ENCODE data around the gene SLIT2. TPM values are rescaled to one million over a fixed set of nuclear protein-coding genes. Genes with fewer than 3 reads are reported as not detected.

Gene SLIT2
- total RNA-seq, 1 donor from 2014 or later: 0.13 TPM

DNA sequence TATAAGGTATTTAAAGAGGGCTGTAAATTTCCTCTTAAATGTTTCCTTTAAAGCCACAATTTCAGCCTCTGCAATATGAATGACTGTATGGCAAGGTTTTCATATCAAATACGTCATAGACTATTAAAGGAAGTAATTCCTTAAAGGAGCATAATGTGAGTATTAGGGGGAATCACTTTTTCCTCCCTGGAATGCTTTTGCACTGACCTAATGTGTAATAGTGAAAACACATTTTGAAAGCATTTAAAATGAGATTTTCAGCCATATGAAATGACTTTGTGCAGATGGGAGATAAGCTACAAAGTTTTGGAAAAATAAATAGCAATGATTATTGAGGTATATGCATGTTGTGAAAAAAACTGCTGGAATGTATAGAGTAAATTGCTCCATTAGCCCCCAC lies 17.6 kb downstream of the SLIT2 start:
- no peaks in the 10 kb centered on the region for H3K9me3 Mint-ChIP-seq
- intact Hi-C loops (cut with micrococcal nuclease): no loop called here
- H3K36me3 Mint-ChIP-seq (ENCODE audit: low read depth): no peaks in the 10 kb centered on the region
- H3K27me3 Mint-ChIP-seq (ENCODE audit: insufficient read depth): no peaks in the 10 kb centered on the region
- no peak overlapping the region for H3K4me3 Mint-ChIP-seq
- no peak for DNase-seq (ENCODE audit: low spot score)
- no peaks in the 10 kb centered on the region for H3K4me1 Mint-ChIP-seq (ENCODE audit: low read depth)
- H3K27ac Mint-ChIP-seq: no peak overlapping the region

- H3K27me3 Mint-ChIP-seq (ENCODE audit: insufficient read depth): no peaks in the 10 kb centered on the region
- no peak overlapping the region for H3K4me3 Mint-ChIP-seq
- H3K36me3 Mint-ChIP-seq (ENCODE audit: low read depth): no peaks in the 10 kb centered on the region
- no peak for DNase-seq (ENCODE audit: low spot score)
- intact Hi-C loops (cut with micrococcal nuclease): no loop called here
- no peaks in the 10 kb centered on the region for H3K9me3 Mint-ChIP-seq
- no peak overlapping the region for H3K27ac Mint-ChIP-seq
- H3K4me1 Mint-ChIP-seq (ENCODE audit: low read depth): no peaks in the 10 kb centered on the region
Observed at GRCh38 chr4:20271950-20272349, 20.2 kb downstream of the SLIT2 start.

GRCh38 chr4:20272411-20272872 lies 20.7 kb downstream of the SLIT2 start:
- Mint-ChIP-seq H3K4me1 (ENCODE audit: low read depth) (no peaks in the 10 kb centered on the region), H3K36me3 (ENCODE audit: low read depth) (no peaks in the 10 kb centered on the region), H3K4me3 (no peak overlapping the region), H3K27me3 (ENCODE audit: insufficient read depth) (no peaks in the 10 kb centered on the region), H3K27ac (no peak overlapping the region), H3K9me3 (no peaks in the 10 kb centered on the region)
- no peak for DNase-seq (ENCODE audit: low spot score)
- intact Hi-C loops (cut with micrococcal nuclease): no loop called here

GRCh38 chr4:20273793-20274192 lies 22.1 kb downstream of the SLIT2 start:
- no peak overlapping the region for H3K27ac Mint-ChIP-seq
- H3K4me3 Mint-ChIP-seq: no peak overlapping the region
- intact Hi-C loops (cut with micrococcal nuclease): no loop called here
- H3K9me3 Mint-ChIP-seq: no peaks in the 10 kb centered on the region
- H3K36me3 Mint-ChIP-seq (ENCODE audit: low read depth): no peaks in the 10 kb centered on the region
- no peak for DNase-seq (ENCODE audit: low spot score)
- no peaks in the 10 kb centered on the region for H3K4me1 Mint-ChIP-seq (ENCODE audit: low read depth)
- H3K27me3 Mint-ChIP-seq (ENCODE audit: insufficient read depth): no peaks in the 10 kb centered on the region

GRCh38 chr4:20276848-20277247 lies 25.1 kb downstream of the SLIT2 start:
- no peaks in the 10 kb centered on the region for H3K4me1 Mint-ChIP-seq (ENCODE audit: low read depth)
- no peak overlapping the region for H3K4me3 Mint-ChIP-seq
- no peak overlapping the region for H3K27ac Mint-ChIP-seq
- no peak for DNase-seq (ENCODE audit: low spot score)
- no peaks in the 10 kb centered on the region for H3K9me3 Mint-ChIP-seq
- H3K36me3 Mint-ChIP-seq (ENCODE audit: low read depth): no peaks in the 10 kb centered on the region
- intact Hi-C loops (cut with micrococcal nuclease): no loop called here
- H3K27me3 Mint-ChIP-seq (ENCODE audit: insufficient read depth): no peaks in the 10 kb centered on the region

- H3K9me3 Mint-ChIP-seq: no peaks in the 10 kb centered on the region
- intact Hi-C loops (cut with micrococcal nuclease): no loop called here
- H3K4me1 Mint-ChIP-seq (ENCODE audit: low read depth): no peaks in the 10 kb centered on the region
- DNase-seq (ENCODE audit: low spot score): no peak
- H3K36me3 Mint-ChIP-seq (ENCODE audit: low read depth): no peaks in the 10 kb centered on the region
- H3K4me3 Mint-ChIP-seq: no peak overlapping the region
- H3K27ac Mint-ChIP-seq: no peak overlapping the region
- H3K27me3 Mint-ChIP-seq (ENCODE audit: insufficient read depth): no peaks in the 10 kb centered on the region
Observed at GRCh38 chr4:20278195-20278594, 26.5 kb downstream of the SLIT2 start.

- Mint-ChIP-seq H3K4me1 (ENCODE audit: low read depth) (no peaks in the 10 kb centered on the region), H3K27ac (no peak overlapping the region), H3K36me3 (ENCODE audit: low read depth) (no peaks in the 10 kb centered on the region), H3K27me3 (ENCODE audit: insufficient read depth) (no peaks in the 10 kb centered on the region), H3K9me3 (no peaks in the 10 kb centered on the region), H3K4me3 (no peak overlapping the region)
- intact Hi-C loops (cut with micrococcal nuclease): no loop called here
- no peak for DNase-seq (ENCODE audit: low spot score)
Observed at GRCh38 chr4:20279381-20279780, 27.7 kb downstream of the SLIT2 start.

GRCh38 chr4:20281453-20281852 lies 29.7 kb downstream of the SLIT2 start:
- H3K27me3 Mint-ChIP-seq (ENCODE audit: insufficient read depth): no peaks in the 10 kb centered on the region

GRCh38 chr4:20283039-20283438 lies 31.3 kb downstream of the SLIT2 start:
- DNase-seq (ENCODE audit: low spot score): no peak
- Mint-ChIP-seq H3K4me1 (ENCODE audit: low read depth) (no peaks in the 10 kb centered on the region), H3K27me3 (ENCODE audit: insufficient read depth) (no peaks in the 10 kb centered on the region), H3K36me3 (ENCODE audit: low read depth) (no peaks in the 10 kb centered on the region), H3K9me3 (no peaks in the 10 kb centered on the region), H3K27ac (no peak overlapping the region), H3K4me3 (no peak overlapping the region)
- intact Hi-C loops (cut with micrococcal nuclease): no loop called here

More at GRCh38 chr4:20281453-20281852, 29.7 kb downstream of the SLIT2 start:
- H3K9me3 Mint-ChIP-seq: no peaks in the 10 kb centered on the region
- no peak for DNase-seq (ENCODE audit: low spot score)
- no peak overlapping the region for H3K4me3 Mint-ChIP-seq
- no peak overlapping the region for H3K27ac Mint-ChIP-seq
- no peaks in the 10 kb centered on the region for H3K4me1 Mint-ChIP-seq (ENCODE audit: low read depth)
- H3K36me3 Mint-ChIP-seq (ENCODE audit: low read depth): no peaks in the 10 kb centered on the region
- intact Hi-C loops (cut with micrococcal nuclease): no loop called here

GRCh38 chr4:20284990-20285389 lies 33.3 kb downstream of the SLIT2 start:
- Mint-ChIP-seq H3K36me3 (ENCODE audit: low read depth) (no peaks in the 10 kb centered on the region), H3K4me1 (ENCODE audit: low read depth) (no peaks in the 10 kb centered on the region), H3K4me3 (no peak overlapping the region), H3K9me3 (no peaks in the 10 kb centered on the region), H3K27me3 (ENCODE audit: insufficient read depth) (no peaks in the 10 kb centered on the region), H3K27ac (no peak overlapping the region)
- intact Hi-C loops (cut with micrococcal nuclease): no loop called here
- DNase-seq (ENCODE audit: low spot score): no peak

- Mint-ChIP-seq H3K4me1 (ENCODE audit: low read depth) (no peaks in the 10 kb centered on the region), H3K9me3 (no peaks in the 10 kb centered on the region), H3K36me3 (ENCODE audit: low read depth) (no peaks in the 10 kb centered on the region), H3K27ac (no peak overlapping the region), H3K4me3 (no peak overlapping the region), H3K27me3 (ENCODE audit: insufficient read depth) (no peaks in the 10 kb centered on the region)
- DNase-seq (ENCODE audit: low spot score): no peak
- intact Hi-C loops (cut with micrococcal nuclease): no loop called here
Observed at GRCh38 chr4:20287246-20287645, 35.5 kb downstream of the SLIT2 start.

- Mint-ChIP-seq H3K9me3 (no peaks in the 10 kb centered on the region), H3K4me1 (ENCODE audit: low read depth) (no peaks in the 10 kb centered on the region), H3K27me3 (ENCODE audit: insufficient read depth) (no peaks in the 10 kb centered on the region), H3K4me3 (no peak overlapping the region), H3K36me3 (ENCODE audit: low read depth) (no peaks in the 10 kb centered on the region), H3K27ac (no peak overlapping the region)
- no peak for DNase-seq (ENCODE audit: low spot score)
- intact Hi-C loops (cut with micrococcal nuclease): no loop called here
Observed at GRCh38 chr4:20288047-20288650, 36.4 kb downstream of the SLIT2 start.

DNA sequence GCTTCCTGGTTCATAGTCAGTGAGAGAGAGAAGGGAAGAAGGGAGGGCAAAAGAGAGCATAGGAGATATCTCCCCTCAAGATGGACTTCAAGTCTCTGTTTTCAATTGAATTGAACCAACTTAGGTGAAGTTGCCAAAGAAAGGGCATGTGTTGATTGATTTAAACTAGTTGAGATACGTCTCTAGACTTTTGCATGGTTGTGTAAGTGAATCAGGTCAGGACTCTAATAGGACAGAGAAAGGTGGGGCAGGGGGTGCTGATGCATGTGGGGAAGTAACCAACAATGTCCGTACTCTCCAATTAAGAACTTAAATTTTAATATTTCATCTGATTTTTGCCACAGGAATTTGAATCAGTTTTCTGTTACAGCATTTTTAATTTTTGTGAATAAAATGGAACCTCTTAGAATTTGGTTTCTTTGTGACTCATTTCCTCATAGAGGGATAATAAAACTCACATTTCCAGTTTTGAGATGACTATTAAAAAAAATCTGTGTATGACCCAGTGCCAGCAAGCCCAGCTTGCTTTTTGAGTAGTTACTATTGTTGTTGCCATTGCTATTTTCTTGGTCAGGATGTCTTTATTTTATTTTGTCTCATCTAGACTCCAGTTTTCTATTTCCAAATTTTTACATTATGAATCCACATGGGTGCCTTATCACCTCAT lies 37.3 kb downstream of the SLIT2 start:
- H3K4me1 Mint-ChIP-seq (ENCODE audit: low read depth): no peaks in the 10 kb centered on the region
- DNase-seq (ENCODE audit: low spot score): no peak
- no peaks in the 10 kb centered on the region for H3K36me3 Mint-ChIP-seq (ENCODE audit: low read depth)
- no peak overlapping the region for H3K27ac Mint-ChIP-seq
- H3K27me3 Mint-ChIP-seq (ENCODE audit: insufficient read depth): no peaks in the 10 kb centered on the region
- intact Hi-C loops (cut with micrococcal nuclease): no loop called here
- no peaks in the 10 kb centered on the region for H3K9me3 Mint-ChIP-seq
- no peak overlapping the region for H3K4me3 Mint-ChIP-seq

GRCh38 chr4:20289782-20290181 lies 38.1 kb downstream of the SLIT2 start:
- Mint-ChIP-seq H3K27me3 (ENCODE audit: insufficient read depth) (no peaks in the 10 kb centered on the region), H3K4me3 (no peak overlapping the region), H3K27ac (no peak overlapping the region), H3K9me3 (no peaks in the 10 kb centered on the region), H3K4me1 (ENCODE audit: low read depth) (no peaks in the 10 kb centered on the region), H3K36me3 (ENCODE audit: low read depth) (no peaks in the 10 kb centered on the region)
- DNase-seq (ENCODE audit: low spot score): no peak
- intact Hi-C loops (cut with micrococcal nuclease): no loop called here

Measured in activated T-helper 1 cell treated with anti-CD3 and anti-CD28 coated beads, Interleukin-12 subunit alpha, Interleukin-12 subunit beta, Interleukin-2, Interleukin-4 antibody, amounts not matched to agents 30 ng/mL and 10 ng/mL and 1 ng/mL, durations not matched to agents 14 hours and 24 hours and 36 hours (primary cell).